SK-N-MC (cell line): ENCODE measurements around the gene RIPOR3.

Experiments used
- EZH2 ChIP-seq: fragments of 200-600 bp; sonication (generic); IDR thresholded peaks from one replicate; pipeline ENCODE4 v1.6.1; 2017; ENCODE audit warnings: antibody characterized with exemption
- FOXP2 ChIP-seq: optimal IDR thresholded peaks from 2 replicates; pipeline ENCODE3; 2011; ENCODE audit warnings: mild to moderate bottlenecking, moderate library complexity; ENCODE audit not compliant: insufficient read depth; ENCODE audit errors: extremely low read length, control extremely low read depth
- POLR2AphosphoS5 ChIP-seq: IDR thresholded peaks from 2 replicates; pipeline ENCODE4 v1.6.1; 2012; ENCODE audit warnings: mild to moderate bottlenecking, low read depth, low read length, borderline replicate concordance

- TF ChIP-seq EZH2 (no peak), POLR2AphosphoS5 (no peak), FOXP2 (no peak)
Observed at GRCh38 chr20:50681359-50682064, 9.8 kb downstream of the RIPOR3 start.
